Immature natural killer cell (primary cell): ENCODE measurements around the gene ERC1. TPM values are rescaled to one million over a fixed set of nuclear protein-coding genes. Genes with fewer than 3 reads are reported as not detected.

Experiments used
- DNase-seq, 3 donors: peaks; one replicate each; pipeline ENCODE4 v3.0.0; 2022; ENCODE audit warnings: mixed read lengths in 1 of 3
- H3K27ac Mint-ChIP-seq, 6 donors: one replicate each; pipeline ENCODE4 v1.8.0; 2020; ENCODE audit warnings: mixed read lengths in 6 of 6, mild to moderate bottlenecking in 5 of 6, inconsistent platforms in 4 of 6, moderate library complexity in 3 of 6
- H3K27me3 Mint-ChIP-seq, 3 donors: one replicate each; pipeline ENCODE4 v1.8.0; 2020 to 2021; ENCODE audit warnings: low read depth in 3 of 3, mild to moderate bottlenecking in 3 of 3, mixed read lengths in 3 of 3, moderate library complexity in 3 of 3, inconsistent platforms in 1 of 3
- H3K36me3 Mint-ChIP-seq, 3 donors: one replicate each; pipeline ENCODE4 v1.8.0; 2020; ENCODE audit warnings: mixed read lengths in 3 of 3, inconsistent platforms in 2 of 3, mild to moderate bottlenecking in 2 of 3
- H3K4me1 Mint-ChIP-seq, 2 donors: one replicate each; pipeline ENCODE4 v1.8.0; 2020; ENCODE audit warnings: inconsistent platforms in 2 of 2, mild to moderate bottlenecking in 2 of 2, mixed read lengths in 2 of 2, moderate library complexity in 1 of 2
- H3K4me3 Mint-ChIP-seq, 5 donors: one replicate each; pipeline ENCODE4 v1.8.0; 2020; ENCODE audit warnings: mild to moderate bottlenecking in 5 of 5, mixed read lengths in 5 of 5, inconsistent platforms in 3 of 5, moderate library complexity in 3 of 5
- H3K9me3 Mint-ChIP-seq, 6 donors: one replicate each; pipeline ENCODE4 v1.8.0; 2020; ENCODE audit warnings: mild to moderate bottlenecking in 6 of 6, mixed read lengths in 6 of 6, inconsistent platforms in 4 of 6, moderate library complexity in 3 of 6
- polyA plus RNA-seq, 3 donors: library from polyadenylated mRNA; unstranded; fragments of 300-500 nt; fragmentation: Illumina TruSeq; gene quantifications; one replicate each; pipeline ENCODE4 v1.2.3, GENCODE V29; 2021

Gene ERC1
- polyA plus RNA-seq, 3 donors from 2014 or later = 1.7 to 14.0 (median 5.4) TPM

DNA sequence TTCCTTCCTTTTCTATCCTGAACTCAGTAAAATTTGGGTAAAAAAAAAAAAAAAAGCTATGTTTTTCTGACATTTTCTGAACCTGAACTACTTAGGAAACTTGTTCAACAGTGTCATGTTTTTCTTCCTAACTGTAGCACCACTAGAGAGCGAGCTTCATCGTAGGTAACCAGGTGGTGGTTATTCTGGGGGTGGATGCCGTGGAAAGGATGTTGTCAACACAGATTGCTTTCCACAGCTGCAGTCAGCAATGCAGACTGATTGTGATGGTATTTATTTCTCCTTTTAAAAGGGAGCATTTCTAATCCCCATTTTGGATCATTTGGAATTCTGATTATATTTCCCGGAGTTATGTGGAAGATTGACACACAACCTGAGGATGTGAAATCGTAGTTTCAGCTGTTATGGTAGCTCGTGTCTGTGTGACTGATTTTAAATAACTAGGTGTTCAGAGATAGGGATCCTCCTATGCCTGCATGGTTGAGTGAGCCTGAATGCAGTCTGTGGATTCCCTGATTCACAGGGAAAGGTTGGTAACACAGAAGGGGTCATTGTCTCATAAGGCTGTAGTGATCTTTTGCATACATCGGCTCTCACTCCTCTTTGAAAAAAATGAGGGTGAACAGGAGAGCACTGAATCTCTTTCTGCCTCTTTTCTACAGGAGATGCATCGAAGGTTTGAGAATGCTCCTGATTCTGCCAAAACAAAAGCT is 113.2 kb downstream of the ERC1 start:
- H3K4me3 Mint-ChIP-seq = no peak overlapping the region
- H3K27ac Mint-ChIP-seq = no peak overlapping the region
- H3K36me3 Mint-ChIP-seq = peaks cover 0 to 7% (median 0%) of the 10 kb centered on the region in 3 donors
- no peaks in the 10 kb centered on the region for H3K9me3 Mint-ChIP-seq
- peaks cover 12 to 16% of the 10 kb centered on the region in 2 donors for H3K4me1 Mint-ChIP-seq
- no peak for DNase-seq
- H3K27me3 Mint-ChIP-seq = no peaks in the 10 kb centered on the region

- no peak for DNase-seq
- Mint-ChIP-seq H3K27ac (no peak overlapping the region), H3K9me3 (no peaks in the 10 kb centered on the region), H3K36me3 (peaks cover 0 to 7% (median 0%) of the 10 kb centered on the region in 3 donors), H3K4me3 (no peak overlapping the region), H3K27me3 (no peaks in the 10 kb centered on the region), H3K4me1 (peaks cover 12 to 16% of the 10 kb centered on the region in 2 donors)
Measured at GRCh38 chr12:1107669-1108068, 116.6 kb downstream of the ERC1 start.

- H3K27ac Mint-ChIP-seq = peak overlapping the region in 1 of 6 donors; percentile 36
- peaks cover 0 to 4% (median 0%) of the 10 kb centered on the region in 3 donors for H3K36me3 Mint-ChIP-seq
- DNase-seq = no peak
- no peak overlapping the region for H3K4me3 Mint-ChIP-seq
- no peaks in the 10 kb centered on the region for H3K9me3 Mint-ChIP-seq
- H3K27me3 Mint-ChIP-seq = no peaks in the 10 kb centered on the region
- H3K4me1 Mint-ChIP-seq = peaks cover 12 to 16% of the 10 kb centered on the region in 2 donors
Measured at GRCh38 chr12:1108276-1108675, 117.3 kb downstream of the ERC1 start.

DNA sequence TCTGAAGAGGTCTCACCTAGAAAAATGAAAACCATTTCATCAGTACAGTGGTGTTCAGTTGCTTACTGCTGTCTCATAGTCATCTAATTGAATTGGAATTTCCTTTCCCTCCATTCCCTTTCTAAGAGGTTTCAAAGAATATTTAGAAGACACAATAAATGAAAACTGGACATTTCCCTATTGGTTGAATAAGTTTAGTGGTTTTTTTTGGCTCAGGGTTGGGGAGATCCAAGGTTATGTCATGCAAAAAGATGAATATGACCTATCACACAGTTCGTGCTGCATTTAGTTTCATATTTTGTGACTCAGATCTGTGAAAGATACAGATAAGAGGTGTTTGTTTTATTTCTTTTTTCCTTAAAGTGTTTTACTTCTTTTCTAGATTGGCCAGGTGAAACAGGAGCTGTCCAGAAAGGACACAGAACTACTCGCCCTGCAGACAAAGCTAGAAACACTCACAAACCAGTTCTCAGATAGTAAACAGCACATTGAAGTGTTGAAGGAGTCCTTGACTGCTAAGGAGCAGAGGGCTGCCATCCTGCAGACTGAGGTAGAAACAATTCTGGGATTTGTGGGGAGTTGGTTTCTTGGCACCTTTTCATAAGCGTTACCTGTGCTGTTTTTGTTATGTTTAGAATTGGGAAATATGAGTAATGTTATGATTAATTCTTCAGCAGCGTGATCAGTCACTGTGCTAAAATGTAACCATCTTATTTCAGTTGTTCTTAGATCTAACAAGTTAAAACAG is 124.6 kb downstream of the ERC1 start:
- DNase-seq = no peak
- H3K4me3 Mint-ChIP-seq = no peak overlapping the region
- H3K9me3 Mint-ChIP-seq = no peaks in the 10 kb centered on the region
- no peak overlapping the region for H3K27ac Mint-ChIP-seq
- H3K27me3 Mint-ChIP-seq = no peaks in the 10 kb centered on the region
- peaks cover 0 to 11% (median 0%) of the 10 kb centered on the region in 3 donors for H3K36me3 Mint-ChIP-seq
- no peaks in the 10 kb centered on the region for H3K4me1 Mint-ChIP-seq

- H3K27ac Mint-ChIP-seq = no peak overlapping the region
- H3K36me3 Mint-ChIP-seq = peaks cover 0 to 11% (median 0%) of the 10 kb centered on the region in 3 donors
- no peak overlapping the region for H3K4me3 Mint-ChIP-seq
- DNase-seq = no peak
- H3K27me3 Mint-ChIP-seq = no peaks in the 10 kb centered on the region
- peaks cover 0 to 2% of the 10 kb centered on the region in 2 donors for H3K4me1 Mint-ChIP-seq
- no peaks in the 10 kb centered on the region for H3K9me3 Mint-ChIP-seq
Measured at GRCh38 chr12:1117371-1117770, 126.3 kb downstream of the ERC1 start.

DNA sequence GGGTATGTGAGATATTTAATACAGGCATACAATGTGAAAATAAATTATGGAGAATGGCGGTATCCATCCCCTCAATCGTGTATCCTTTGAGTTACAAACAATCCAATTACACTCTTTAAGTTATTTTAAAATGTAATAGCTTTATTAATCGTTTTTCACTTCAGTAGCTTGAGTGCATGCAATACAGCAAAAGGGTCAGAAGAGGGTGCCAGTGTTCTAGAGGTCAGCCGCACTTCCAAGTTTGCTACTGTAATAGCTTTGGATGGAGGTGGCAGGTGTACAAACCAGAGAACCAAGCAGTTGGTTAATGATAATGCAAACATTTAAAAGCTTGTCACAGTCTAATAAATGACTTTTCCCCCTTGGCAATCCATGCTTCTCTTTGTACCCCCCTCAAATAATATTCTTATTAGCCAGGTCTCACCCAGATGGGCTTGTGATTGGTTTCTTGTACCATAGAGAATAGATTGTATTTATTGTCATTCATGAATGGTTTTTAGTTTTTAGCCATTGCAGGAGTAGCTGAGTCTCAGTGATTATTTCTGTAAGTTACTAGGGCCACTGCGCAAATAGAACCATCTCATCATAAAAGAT is 127.0 kb downstream of the ERC1 start:
- Mint-ChIP-seq H3K27ac (no peak overlapping the region), H3K4me3 (no peak overlapping the region), H3K4me1 (peaks cover 7 to 8% of the 10 kb centered on the region in 2 donors), H3K36me3 (peaks cover 0 to 11% (median 2%) of the 10 kb centered on the region in 3 donors), H3K27me3 (no peaks in the 10 kb centered on the region), H3K9me3 (no peaks in the 10 kb centered on the region)
- peak; percentile 42 to 66 (median 61) for DNase-seq

DNA sequence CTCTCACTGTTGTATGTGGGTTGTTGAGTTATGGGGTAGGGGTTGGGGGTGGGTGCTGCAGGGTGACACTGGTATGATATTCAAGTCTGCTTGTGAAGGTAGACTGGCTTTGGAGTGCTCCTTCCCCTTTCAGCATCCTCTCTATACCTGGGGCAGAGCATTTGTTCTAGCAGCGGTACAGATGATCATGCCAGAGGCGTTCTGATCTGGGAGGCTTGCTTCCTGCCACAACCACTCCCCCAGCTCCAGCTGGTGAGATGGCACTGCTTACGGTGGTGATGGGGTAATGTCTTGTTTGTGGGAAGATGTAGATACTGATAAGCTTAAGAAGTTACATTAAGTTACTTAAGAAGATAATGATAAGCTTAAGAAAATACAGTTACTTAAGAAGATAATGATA is 131.8 kb downstream of the ERC1 start:
- Mint-ChIP-seq H3K4me1 (peaks cover 28 to 32% of the 10 kb centered on the region in 2 donors), H3K9me3 (no peaks in the 10 kb centered on the region), H3K27me3 (no peaks in the 10 kb centered on the region), H3K36me3 (peaks cover 0 to 4% (median 4%) of the 10 kb centered on the region in 3 donors), H3K27ac (peak overlapping the region in 5 of 6 donors; percentile 12 to 66 (median 49)), H3K4me3 (peak overlapping the region in 2 of 5 donors; percentile 37 to 41)
- peak in 2 of 3 donors; percentile 39 to 49 for DNase-seq

GRCh38 chr12:1126091-1126490 is 135.1 kb downstream of the ERC1 start:
- H3K27me3 Mint-ChIP-seq = no peaks in the 10 kb centered on the region
- DNase-seq = peak; percentile 26 to 39 (median 32)
- H3K27ac Mint-ChIP-seq = peak overlapping the region in 3 of 6 donors; percentile 1 to 24 (median 20)
- H3K9me3 Mint-ChIP-seq = no peaks in the 10 kb centered on the region
- peak overlapping the region; percentile 5 to 68 (median 44) for H3K4me3 Mint-ChIP-seq
- H3K4me1 Mint-ChIP-seq = peaks cover 34 to 44% of the 10 kb centered on the region in 2 donors
- peaks cover 0 to 8% (median 0%) of the 10 kb centered on the region in 3 donors for H3K36me3 Mint-ChIP-seq

GRCh38 chr12:1127021-1127420 is 136.0 kb downstream of the ERC1 start:
- no peaks in the 10 kb centered on the region for H3K27me3 Mint-ChIP-seq
- no peak overlapping the region for H3K27ac Mint-ChIP-seq
- H3K4me3 Mint-ChIP-seq = no peak overlapping the region
- DNase-seq = no peak
- H3K36me3 Mint-ChIP-seq = peaks cover 0 to 8% (median 0%) of the 10 kb centered on the region in 3 donors
- H3K9me3 Mint-ChIP-seq = no peaks in the 10 kb centered on the region
- H3K4me1 Mint-ChIP-seq = peaks cover 37 to 51% of the 10 kb centered on the region in 2 donors

DNA sequence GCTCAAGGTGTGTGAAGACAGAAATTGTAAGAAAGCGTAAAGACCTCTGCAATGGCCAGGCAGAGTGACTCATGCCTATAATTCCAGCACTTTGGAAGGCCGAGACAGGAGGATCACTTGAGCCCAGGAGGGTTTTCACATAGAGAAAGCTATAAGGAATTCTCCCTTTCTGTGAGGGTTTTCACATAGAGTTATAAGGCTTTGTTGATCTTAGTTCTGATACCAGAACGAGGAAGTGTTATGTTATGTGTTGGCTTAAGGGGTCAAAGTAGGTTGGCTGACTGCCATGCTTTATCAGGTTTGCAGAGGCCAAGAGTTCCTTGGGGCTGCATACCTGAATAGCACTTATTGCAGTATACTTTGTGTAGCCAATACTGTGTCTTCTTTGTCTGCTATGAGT is 139.1 kb downstream of the ERC1 start:
- DNase-seq = no peak
- Mint-ChIP-seq H3K27ac (peak overlapping the region in 1 of 6 donors; percentile 16), H3K9me3 (no peaks in the 10 kb centered on the region), H3K36me3 (peaks cover 0 to 4% (median 0%) of the 10 kb centered on the region in 3 donors), H3K4me3 (no peak overlapping the region), H3K27me3 (no peaks in the 10 kb centered on the region), H3K4me1 (peaks cover 29 to 40% of the 10 kb centered on the region in 2 donors)

- no peak for DNase-seq
- Mint-ChIP-seq H3K4me1 (peaks cover 26 to 38% of the 10 kb centered on the region in 2 donors), H3K36me3 (peaks cover 0 to 4% (median 0%) of the 10 kb centered on the region in 3 donors), H3K9me3 (no peaks in the 10 kb centered on the region), H3K27me3 (no peaks in the 10 kb centered on the region), H3K27ac (no peak overlapping the region), H3K4me3 (no peak overlapping the region)
Measured at GRCh38 chr12:1130571-1130970, 139.5 kb downstream of the ERC1 start.

GRCh38 chr12:1131811-1132224 is 140.8 kb downstream of the ERC1 start:
- no peak for DNase-seq
- H3K4me3 Mint-ChIP-seq = no peak overlapping the region
- no peak overlapping the region for H3K27ac Mint-ChIP-seq

DNA sequence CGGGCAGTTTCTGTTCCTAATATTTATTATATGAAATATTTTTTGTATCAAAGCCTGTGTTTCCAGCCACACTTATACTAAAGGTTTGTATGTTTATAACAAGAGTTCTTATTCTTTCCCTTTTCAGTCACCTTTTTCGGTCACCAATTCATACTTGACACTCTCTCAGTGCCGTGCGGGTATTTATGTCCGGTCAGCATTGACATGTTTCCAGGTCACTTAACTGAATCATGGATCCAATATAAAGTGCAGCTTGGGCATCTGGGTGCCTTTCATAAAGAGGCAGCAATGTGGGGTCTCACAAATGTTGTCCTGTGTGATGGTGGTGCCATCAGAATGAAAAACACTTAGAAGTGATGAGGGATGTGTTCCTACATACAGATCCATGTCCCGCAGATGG is 141.3 kb downstream of the ERC1 start:
- no peaks in the 10 kb centered on the region for H3K9me3 Mint-ChIP-seq
- no peak overlapping the region for H3K4me3 Mint-ChIP-seq
- DNase-seq = no peak
- no peaks in the 10 kb centered on the region for H3K27me3 Mint-ChIP-seq
- H3K36me3 Mint-ChIP-seq = peaks cover 0 to 4% (median 0%) of the 10 kb centered on the region in 3 donors
- H3K4me1 Mint-ChIP-seq = peaks cover 11 to 20% of the 10 kb centered on the region in 2 donors
- no peak overlapping the region for H3K27ac Mint-ChIP-seq

More at GRCh38 chr12:1131811-1132224, 140.8 kb downstream of the ERC1 start:
- Mint-ChIP-seq H3K4me1 (peaks cover 13 to 25% of the 10 kb centered on the region in 2 donors), H3K36me3 (peaks cover 0 to 4% (median 0%) of the 10 kb centered on the region in 3 donors), H3K27me3 (no peaks in the 10 kb centered on the region), H3K9me3 (no peaks in the 10 kb centered on the region)

DNA sequence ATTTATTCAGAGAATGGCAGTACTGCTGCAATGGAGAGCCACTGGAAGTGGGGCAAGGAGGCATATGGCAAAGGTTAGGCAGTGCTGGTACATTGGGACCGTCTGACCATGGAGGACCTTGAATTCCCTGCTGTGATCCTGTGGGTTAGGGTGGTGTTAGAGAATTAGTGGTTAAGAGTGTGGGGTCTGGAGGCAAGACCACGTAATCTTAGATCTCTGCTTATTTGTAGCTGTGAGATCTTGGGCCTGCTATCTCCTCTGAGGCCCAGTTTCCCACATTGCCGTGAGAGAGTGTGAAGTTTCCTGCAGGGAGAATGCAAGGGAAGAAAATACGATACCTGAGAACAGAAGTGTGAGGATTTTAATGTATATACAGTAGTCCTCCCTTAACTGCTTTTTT is 147.7 kb downstream of the ERC1 start:
- Mint-ChIP-seq H3K27ac (no peak overlapping the region), H3K9me3 (no peaks in the 10 kb centered on the region)

More for the DNA sequence above, 147.7 kb downstream of the ERC1 start:
- no peaks in the 10 kb centered on the region for H3K27me3 Mint-ChIP-seq
- no peak overlapping the region for H3K4me3 Mint-ChIP-seq
- no peak for DNase-seq
- no peaks in the 10 kb centered on the region for H3K36me3 Mint-ChIP-seq
- H3K4me1 Mint-ChIP-seq = no peaks in the 10 kb centered on the region
